GM12873 (cell line): ENCODE measurements around the gene AHCYL2.

Experiments used
- TF ChIP-seq, protein P1 (sequence below): IDR thresholded peaks from 2 replicates; pipeline ENCODE4 v1.5.1; 2012; ENCODE audit warnings: low read depth, mild to moderate bottlenecking, moderate library complexity, low read length, control low read depth; ENCODE audit not compliant: insufficient read depth; ENCODE audit errors: missing control alignments

AHCYL2 gene

DNA sequence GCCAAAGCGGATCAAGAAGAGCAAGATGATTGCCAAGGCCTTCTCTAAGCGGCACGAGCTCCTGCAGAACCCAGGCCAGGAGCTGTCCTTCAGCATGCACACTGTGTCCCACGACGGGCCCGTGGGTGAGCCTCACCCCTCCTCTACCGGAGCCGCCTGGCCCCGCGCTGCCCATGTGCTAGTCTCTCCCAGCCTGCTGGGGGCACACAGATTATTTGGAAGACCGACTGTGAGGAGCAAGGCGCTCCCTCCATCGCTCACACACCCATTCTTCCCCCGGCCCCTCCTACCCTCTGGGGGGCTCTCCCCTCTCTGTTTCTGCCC, 13.9 kb upstream of the AHCYL2 start:
- TF ChIP-seq, protein P1, sequence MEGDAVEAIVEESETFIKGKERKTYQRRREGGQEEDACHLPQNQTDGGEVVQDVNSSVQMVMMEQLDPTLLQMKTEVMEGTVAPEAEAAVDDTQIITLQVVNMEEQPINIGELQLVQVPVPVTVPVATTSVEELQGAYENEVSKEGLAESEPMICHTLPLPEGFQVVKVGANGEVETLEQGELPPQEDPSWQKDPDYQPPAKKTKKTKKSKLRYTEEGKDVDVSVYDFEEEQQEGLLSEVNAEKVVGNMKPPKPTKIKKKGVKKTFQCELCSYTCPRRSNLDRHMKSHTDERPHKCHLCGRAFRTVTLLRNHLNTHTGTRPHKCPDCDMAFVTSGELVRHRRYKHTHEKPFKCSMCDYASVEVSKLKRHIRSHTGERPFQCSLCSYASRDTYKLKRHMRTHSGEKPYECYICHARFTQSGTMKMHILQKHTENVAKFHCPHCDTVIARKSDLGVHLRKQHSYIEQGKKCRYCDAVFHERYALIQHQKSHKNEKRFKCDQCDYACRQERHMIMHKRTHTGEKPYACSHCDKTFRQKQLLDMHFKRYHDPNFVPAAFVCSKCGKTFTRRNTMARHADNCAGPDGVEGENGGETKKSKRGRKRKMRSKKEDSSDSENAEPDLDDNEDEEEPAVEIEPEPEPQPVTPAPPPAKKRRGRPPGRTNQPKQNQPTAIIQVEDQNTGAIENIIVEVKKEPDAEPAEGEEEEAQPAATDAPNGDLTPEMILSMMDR, result no peak

DNA sequence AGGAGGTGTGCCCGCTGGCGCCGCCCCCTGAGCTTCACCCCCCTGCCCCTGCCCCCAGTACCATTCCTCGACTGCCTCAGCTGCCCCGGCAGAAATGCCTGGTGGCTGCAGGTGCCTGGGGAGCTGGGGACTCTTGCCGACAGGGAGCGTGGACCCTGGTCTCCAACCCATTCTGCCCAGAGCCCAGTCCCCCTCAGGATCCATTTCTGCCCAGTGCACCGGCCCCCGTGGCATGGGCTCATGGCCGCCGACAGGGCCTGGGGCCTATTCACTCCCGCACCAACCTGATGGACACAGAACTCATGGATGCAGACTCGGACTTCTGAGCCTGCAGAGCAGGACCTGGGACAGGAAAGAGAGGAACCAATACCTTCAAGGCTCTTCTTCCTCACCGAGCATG, 12.7 kb upstream of the AHCYL2 start:
- TF ChIP-seq, protein P1, result no peak

DNA sequence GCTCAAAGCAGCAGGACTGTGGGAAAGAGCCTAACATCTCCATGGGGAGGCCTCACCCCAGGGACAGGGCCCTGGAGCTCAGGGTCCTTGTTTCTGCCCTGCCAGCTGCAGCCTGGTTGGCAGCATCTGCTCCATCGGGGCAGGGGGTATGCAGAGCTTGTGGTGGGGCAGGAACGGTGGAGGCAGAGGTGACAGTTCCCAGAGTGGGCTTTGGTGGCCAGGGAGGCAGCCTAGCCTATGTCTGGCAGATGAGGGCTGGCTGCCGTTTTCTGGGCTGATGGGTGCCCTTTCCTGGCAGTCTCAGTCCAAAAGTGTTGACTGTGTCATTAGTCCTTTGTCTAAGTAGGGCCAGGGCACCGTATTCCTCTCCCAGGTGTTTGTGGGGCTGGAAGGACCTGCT, 12.2 kb upstream of the AHCYL2 start:
- TF ChIP-seq, protein P1, result no peak

DNA sequence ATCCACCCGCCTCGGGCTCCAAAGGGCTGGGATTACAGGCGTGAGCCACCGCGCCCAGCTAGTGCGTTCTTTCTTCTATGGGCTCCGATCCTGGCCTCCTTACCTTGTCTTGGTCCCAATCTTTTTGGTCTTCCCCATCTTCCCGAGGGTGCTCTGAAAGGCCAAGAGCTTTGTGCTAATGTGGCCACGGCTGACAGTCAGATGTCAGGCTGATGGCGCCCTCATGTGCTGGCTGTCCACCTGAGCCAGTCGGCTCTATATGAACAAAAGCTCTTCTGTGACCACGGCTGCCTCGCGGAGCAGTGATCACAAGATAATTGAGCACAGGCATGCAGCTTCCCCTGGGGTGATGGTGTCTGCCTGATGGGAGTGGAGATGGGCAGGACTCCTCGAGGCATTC, 11.0 kb upstream of the AHCYL2 start:
- TF ChIP-seq, protein P1, result peak; percentile 56

DNA sequence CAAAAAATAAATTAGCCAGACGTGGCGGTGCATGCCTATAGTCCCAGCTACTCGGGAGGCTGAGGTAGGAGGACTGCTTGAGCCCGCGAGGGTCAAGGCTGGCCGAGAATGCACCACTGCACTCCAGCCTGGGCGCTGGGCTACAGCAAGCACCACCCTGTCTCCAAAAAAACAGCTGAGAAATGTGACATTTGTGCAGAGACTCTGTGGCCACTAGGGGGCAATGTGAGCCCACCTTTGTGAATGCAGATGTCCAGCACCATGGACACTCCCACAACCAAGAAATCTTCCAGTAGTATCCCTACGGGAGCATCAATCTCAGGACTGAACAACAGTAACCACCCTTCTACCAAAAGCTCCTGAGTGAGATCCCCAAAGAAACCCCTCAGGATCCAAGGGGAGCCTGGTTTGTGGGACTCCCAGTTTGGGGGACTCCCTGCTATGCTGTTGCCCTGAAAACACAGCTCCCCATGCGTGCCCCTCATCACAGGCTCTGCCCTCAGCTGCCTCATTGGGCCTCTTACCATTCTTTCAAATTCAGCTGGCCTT, 6.2 kb upstream of the AHCYL2 start:
- TF ChIP-seq, protein P1, result peak; percentile 91

DNA sequence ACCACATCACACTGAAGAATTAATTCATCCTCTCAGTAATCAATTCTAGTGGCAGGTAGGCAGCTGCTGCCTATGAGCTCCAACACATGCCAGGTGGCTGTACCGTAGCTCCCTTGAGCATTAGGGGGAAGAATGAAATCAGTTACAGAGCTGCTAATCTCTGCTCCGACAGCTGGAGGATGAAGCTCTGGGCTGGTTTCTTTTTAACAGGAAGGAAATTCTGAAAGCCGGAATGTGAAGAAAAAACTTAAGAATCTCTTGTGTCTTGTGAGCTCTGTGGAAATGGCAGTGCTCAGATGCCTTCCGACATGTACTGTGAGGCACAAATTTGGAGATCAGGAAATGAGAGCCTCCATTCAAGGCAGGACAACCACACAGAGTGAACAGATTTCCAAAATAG, 2.8 kb upstream of the AHCYL2 start:
- TF ChIP-seq, protein P1, result no peak

DNA sequence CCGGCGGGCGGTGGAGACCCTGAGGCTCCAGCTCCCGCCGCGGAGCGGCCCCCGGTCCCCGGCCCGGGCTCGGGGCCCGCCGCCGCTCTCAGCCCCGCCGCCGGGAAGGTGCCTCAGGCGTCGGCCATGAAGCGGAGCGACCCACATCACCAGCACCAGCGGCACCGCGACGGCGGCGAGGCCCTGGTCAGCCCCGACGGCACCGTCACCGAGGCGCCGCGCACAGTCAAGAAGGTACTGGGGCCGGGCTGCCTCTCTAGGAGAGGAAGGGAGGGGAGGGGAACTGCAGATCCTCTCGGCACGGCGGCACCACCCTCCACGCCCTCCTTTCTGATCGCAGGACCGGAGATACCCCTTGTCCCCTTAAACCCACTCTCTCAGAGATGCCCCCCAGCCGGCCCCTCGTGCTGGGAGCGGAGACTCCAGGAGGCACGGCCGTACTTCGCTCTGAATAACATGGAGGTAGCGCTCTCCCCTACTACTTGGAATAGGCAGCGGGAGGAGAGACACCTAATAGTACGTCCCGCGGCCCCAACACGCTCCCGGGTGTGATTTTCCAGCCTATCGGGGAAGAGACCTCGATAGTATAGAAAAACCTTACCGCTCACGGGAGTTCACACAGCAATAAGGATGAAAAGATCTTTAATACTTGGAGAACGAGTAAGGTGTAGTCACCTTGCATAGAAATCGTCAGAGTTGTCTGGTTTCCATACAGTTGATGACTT, 538 bp downstream of the AHCYL2 start:
- TF ChIP-seq, protein P1, result no peak
